OCI-LY3 (cell line): ENCODE results near the gene SDE2.
"Not testable (repeated sequence)": the region's sequence is repeated elsewhere in the genome, so short reads cannot be mapped to it uniquely, and the experiment has no call there.

Source experiments
- H2AFZ ChIP-seq: fragments of 200-600, 300-600 bp; shearing (Covaris generic); 2 replicates; pipeline ENCODE4 v1.6.0; 2014; ENCODE audit warnings: antibody characterized with exemption, low read depth, low read length
- H3K27ac ChIP-seq: fragments of 200-600, 300-600 bp; sonication (generic); 2 replicates; pipeline ENCODE4 v1.5.1; 2014; ENCODE audit warnings: mild to moderate bottlenecking, low read length, moderate library complexity, mixed read lengths
- H3K27me3 ChIP-seq: fragments of 200-600, 300-600 bp; sonication (generic); 2 replicates; pipeline ENCODE4 v1.6.1; 2014; ENCODE audit warnings: low read depth, low read length, mixed read lengths
- H3K36me3 ChIP-seq: fragments of 200-600, 300-600 bp; sonication (generic); replicated peaks from 2 replicates; pipeline ENCODE3; 2014; ENCODE audit warnings: low read depth, low read length, mixed read lengths
- H3K4me1 ChIP-seq: fragments of 300-600, 200-600 bp; sonication (generic); 2 replicates; pipeline ENCODE4 v1.6.1; 2014; ENCODE audit warnings: low read length, mixed read lengths
- H3K4me2 ChIP-seq: fragments of 200-600, 300-600 bp; sonication (generic); 2 replicates; pipeline ENCODE4 v1.6.1; 2014; ENCODE audit warnings: low read length, mixed read lengths
- H3K4me3 ChIP-seq: fragments of 300-600, 200-600 bp; sonication (generic); 2 replicates; pipeline ENCODE4 v1.5.1; 2014; ENCODE audit warnings: antibody characterized with exemption, mild to moderate bottlenecking, low read length, moderate library complexity
- H3K79me2 ChIP-seq: fragments of 300-600, 200-600 bp; shearing (Covaris generic); 2 replicates; pipeline ENCODE4 v1.6.1; 2014; ENCODE audit warnings: mild to moderate bottlenecking, low read length, mixed read lengths
- H3K9ac ChIP-seq: fragments of 300-600, 200-600 bp; shearing (Covaris generic); 2 replicates; pipeline ENCODE4 v1.6.0; 2014; ENCODE audit warnings: mild to moderate bottlenecking, low read length, moderate library complexity
- H3K9me3 ChIP-seq: fragments of 200-600, 300-600 bp; shearing (Covaris generic); 2 replicates; pipeline ENCODE4 v1.6.1; 2014; ENCODE audit warnings: low read length, mixed read lengths; ENCODE audit not compliant: insufficient read depth
- H4K20me1 ChIP-seq: fragments of 200-600, 300-600 bp; sonication (generic); 2 replicates; pipeline ENCODE4 v1.6.1; 2016; ENCODE audit warnings: low read length, mixed read lengths; ENCODE audit not compliant: insufficient read depth
- EZH2phosphoT487 ChIP-seq: fragments of 200-600 bp; shearing (Covaris generic); IDR thresholded peaks from 2 replicates; pipeline ENCODE4 v1.6.1; 2018; ENCODE audit warnings: antibody characterized with exemption, mixed run types, low read depth
- TF ChIP-seq, protein P1 (sequence below): fragments of 200-600, 300-600 bp; sonication (generic); IDR thresholded peaks from 2 replicates; pipeline ENCODE4 v1.5.1; 2014; ENCODE audit warnings: antibody characterized with exemption, low read length, low read depth

The SDE2 gene

DNA sequence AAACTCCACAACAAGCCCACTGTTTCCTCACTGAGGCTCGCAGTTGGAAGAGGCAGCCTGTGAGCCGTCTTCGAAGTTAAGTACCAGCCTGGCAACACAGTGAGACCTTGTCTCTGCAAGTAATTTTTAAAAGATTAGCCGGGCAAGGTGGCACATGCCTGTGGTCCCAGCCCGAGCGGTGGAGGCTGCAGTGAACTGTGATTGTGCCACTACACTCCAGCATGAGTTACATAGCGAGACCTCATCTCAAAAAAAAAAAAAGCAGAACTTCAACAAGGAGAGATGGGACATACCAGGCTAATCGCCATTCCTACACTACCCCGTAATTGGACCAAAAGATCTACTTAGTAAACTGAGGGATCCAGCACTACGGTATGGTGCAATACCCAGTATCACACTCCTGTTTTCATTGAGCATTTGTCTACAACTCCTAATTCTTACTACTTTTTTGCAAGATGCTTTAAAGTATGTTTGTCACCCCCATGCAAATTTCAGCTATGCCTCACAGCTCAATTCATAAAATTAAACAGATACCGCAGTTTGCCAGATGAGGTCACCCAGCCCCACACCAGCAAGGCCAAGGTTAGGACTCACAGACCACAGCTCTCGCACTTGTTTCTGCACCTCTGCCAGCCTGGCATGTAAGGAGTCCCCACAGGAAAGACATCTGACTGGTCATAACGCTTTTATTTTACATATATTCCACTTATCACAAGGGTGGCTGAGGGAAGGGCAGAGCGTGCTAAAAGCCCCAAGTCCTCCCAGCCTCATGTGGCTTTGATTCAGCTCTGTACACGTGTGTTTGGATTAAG is 21.0 kb downstream of the SDE2 start:
- TF ChIP-seq, protein P1, sequence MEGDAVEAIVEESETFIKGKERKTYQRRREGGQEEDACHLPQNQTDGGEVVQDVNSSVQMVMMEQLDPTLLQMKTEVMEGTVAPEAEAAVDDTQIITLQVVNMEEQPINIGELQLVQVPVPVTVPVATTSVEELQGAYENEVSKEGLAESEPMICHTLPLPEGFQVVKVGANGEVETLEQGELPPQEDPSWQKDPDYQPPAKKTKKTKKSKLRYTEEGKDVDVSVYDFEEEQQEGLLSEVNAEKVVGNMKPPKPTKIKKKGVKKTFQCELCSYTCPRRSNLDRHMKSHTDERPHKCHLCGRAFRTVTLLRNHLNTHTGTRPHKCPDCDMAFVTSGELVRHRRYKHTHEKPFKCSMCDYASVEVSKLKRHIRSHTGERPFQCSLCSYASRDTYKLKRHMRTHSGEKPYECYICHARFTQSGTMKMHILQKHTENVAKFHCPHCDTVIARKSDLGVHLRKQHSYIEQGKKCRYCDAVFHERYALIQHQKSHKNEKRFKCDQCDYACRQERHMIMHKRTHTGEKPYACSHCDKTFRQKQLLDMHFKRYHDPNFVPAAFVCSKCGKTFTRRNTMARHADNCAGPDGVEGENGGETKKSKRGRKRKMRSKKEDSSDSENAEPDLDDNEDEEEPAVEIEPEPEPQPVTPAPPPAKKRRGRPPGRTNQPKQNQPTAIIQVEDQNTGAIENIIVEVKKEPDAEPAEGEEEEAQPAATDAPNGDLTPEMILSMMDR = peak; percentile 24; the same call in 1 of the 2 replicates
- no peak for TF ChIP-seq EZH2phosphoT487
- Histone ChIP-seq H3K79me2 (no peaks in the 10 kb centered on the region), H3K4me3 (no peak overlapping the region), H3K4me2 (no peak overlapping the region), H3K9me3 (peaks cover 4% of the 10 kb centered on the region; the same call in 1 of the 2 replicates), H4K20me1 (no peaks in the 10 kb centered on the region), H3K27ac (no peak overlapping the region), H3K4me1 (no peaks in the 10 kb centered on the region), H3K27me3 (no peaks in the 10 kb centered on the region), H2AFZ (no peak overlapping the region), H3K9ac (no peak overlapping the region), H3K36me3 (peaks cover 34% of the 10 kb centered on the region)

DNA sequence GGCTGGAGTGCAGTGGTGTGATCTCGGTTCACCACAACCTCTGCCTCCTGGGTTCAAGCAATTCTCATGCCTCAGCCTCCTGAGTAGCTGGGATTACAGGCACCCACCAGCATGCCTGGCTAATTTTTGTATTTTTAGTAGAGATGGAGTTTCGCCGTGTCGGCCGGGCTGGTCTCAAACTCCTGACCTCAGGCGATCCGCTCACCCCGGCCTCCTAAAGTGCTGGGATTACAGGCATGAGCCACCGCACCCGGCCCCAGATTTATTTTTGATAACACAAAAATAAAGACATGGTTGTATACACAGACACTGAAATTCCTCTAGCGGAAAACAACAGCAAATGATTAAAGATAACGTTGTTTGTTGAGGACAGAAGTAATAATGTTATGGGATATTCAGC is 24.0 kb downstream of the SDE2 start:
- H4K20me1 ChIP-seq, H3K36me3 ChIP-seq, H3K27me3 ChIP-seq, H3K79me2 ChIP-seq, H3K9me3 ChIP-seq, H3K4me1 ChIP-seq, H3K27ac ChIP-seq: not testable (repeated sequence)
- Histone ChIP-seq H2AFZ (0 out of 2 replicates have a peak overlapping the region, but pooled peaks have one; percentile 5), H3K4me3 (peak overlapping the region; percentile 71), H3K4me2 (peak overlapping the region; percentile 72), H3K9ac (peak overlapping the region; percentile 39)

DNA sequence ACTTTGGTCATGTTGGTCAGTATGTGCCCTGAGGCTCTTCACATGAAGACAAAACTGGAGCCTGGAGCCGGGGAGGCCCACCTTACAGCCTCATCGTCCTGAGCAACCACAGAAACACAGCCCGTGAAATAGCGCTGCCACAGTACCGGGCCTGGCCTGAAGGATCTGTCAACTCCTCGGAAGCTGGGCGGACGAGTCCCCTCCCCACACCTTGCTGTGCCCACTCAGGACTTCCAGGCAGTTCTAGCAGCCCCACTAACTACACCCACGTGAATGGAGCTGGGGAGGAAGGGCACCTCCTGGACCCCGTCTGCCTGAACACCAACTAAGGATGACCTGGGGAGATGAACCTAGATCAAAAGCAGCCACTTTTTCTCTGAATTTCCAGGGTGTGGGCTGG is 24.7 kb downstream of the SDE2 start:
- H3K4me3 ChIP-seq = no peak overlapping the region
- no peak overlapping the region for H3K27ac ChIP-seq
- peaks cover 2% of the 10 kb centered on the region for H3K36me3 ChIP-seq
- H3K4me1 ChIP-seq = no peaks in the 10 kb centered on the region
- no peak overlapping the region for H3K4me2 ChIP-seq
- no peaks in the 10 kb centered on the region for H3K27me3 ChIP-seq
- no peaks in the 10 kb centered on the region for H3K79me2 ChIP-seq
- no peak overlapping the region for H3K9ac ChIP-seq
- H3K9me3 ChIP-seq = no peaks in the 10 kb centered on the region
- TF ChIP-seq EZH2phosphoT487 = no peak
- TF ChIP-seq, protein P1 = no peak
- no peak overlapping the region for H2AFZ ChIP-seq
- no peaks in the 10 kb centered on the region for H4K20me1 ChIP-seq

DNA sequence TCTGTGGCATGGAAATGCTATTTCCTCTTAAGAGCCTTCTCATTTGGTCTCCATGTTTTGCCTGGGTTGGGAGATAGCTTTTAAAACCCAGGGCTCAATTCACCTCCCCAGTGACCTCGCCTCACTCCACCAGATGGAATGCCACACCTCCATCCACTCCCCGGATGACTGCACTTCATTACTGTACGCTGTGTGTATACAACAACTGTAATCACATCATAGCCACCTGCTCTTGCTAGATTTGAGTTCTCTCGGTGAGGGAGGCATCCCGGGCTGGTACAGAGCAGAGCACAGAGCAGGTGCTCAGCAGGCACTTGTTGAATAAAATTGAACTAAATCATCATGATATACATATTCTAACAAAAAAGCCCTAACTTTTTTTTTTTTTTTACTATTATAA is 26.0 kb downstream of the SDE2 start:
- Histone ChIP-seq H3K27me3 (no peaks in the 10 kb centered on the region), H3K4me3 (no peak overlapping the region), H3K9ac (no peak overlapping the region), H4K20me1 (no peaks in the 10 kb centered on the region), H2AFZ (no peak overlapping the region), H3K36me3 (no peaks in the 10 kb centered on the region), H3K4me2 (no peak overlapping the region), H3K9me3 (no peaks in the 10 kb centered on the region), H3K27ac (no peak overlapping the region), H3K79me2 (no peaks in the 10 kb centered on the region), H3K4me1 (no peaks in the 10 kb centered on the region)
- TF ChIP-seq EZH2phosphoT487 = no peak
- TF ChIP-seq, protein P1 = no peak
